NB4 (cell line): ENCODE measurements around the gene TSPO2.

Experiments used
- DNase-seq: peaks from one replicate; pipeline ENCODE4 v3.0.0; 2010; ENCODE audit warnings: low read depth
- H3K4me3 ChIP-seq: one replicate; pipeline ENCODE4 v1.5.1; 2011; ENCODE audit warnings: mild to moderate bottlenecking, low read depth, low read length, moderate library complexity
- CTCF ChIP-seq: IDR thresholded peaks from one replicate; pipeline ENCODE4 v1.5.1; 2012; ENCODE audit warnings: low read depth, low read length
- MAX ChIP-seq: IDR thresholded peaks from 2 replicates; pipeline ENCODE4 v1.6.1; 2011; ENCODE audit warnings: low read depth, low read length
- MYC ChIP-seq: IDR thresholded peaks from 2 replicates; pipeline ENCODE4 v1.6.1; 2011; ENCODE audit warnings: low read depth, low read length
- POLR2A ChIP-seq: IDR thresholded peaks from 2 replicates; pipeline ENCODE4 v1.6.1; 2011; ENCODE audit warnings: mild to moderate bottlenecking; ENCODE audit not compliant: insufficient read length; ENCODE audit errors: extremely low read depth

TSPO2 gene

GRCh38 chr6:41032830-41033229, 9.4 kb upstream of the TSPO2 start:
- H3K4me3 ChIP-seq: no peak overlapping the region
- TF ChIP-seq POLR2A: no peak
- no peak for TF ChIP-seq MAX
- no peak for TF ChIP-seq MYC
- TF ChIP-seq CTCF: no peak
- DNase-seq: no peak

- TF ChIP-seq MAX (no peak), MYC (no peak), CTCF (no peak)
- no peak overlapping the region for H3K4me3 ChIP-seq
- no peak for DNase-seq
These were observed 8.5 kb upstream of the TSPO2 start for GRCh38 chr6:41033776-41034175.

GRCh38 chr6:41036186-41036585, 6.1 kb upstream of the TSPO2 start:
- no peak for TF ChIP-seq CTCF
- no peak for TF ChIP-seq MYC
- no peak for TF ChIP-seq POLR2A
- no peak for TF ChIP-seq MAX
- DNase-seq: no peak
- no peak overlapping the region for H3K4me3 ChIP-seq

GRCh38 chr6:41036601-41037000, 5.7 kb upstream of the TSPO2 start:
- no peak for DNase-seq
- H3K4me3 ChIP-seq: no peak overlapping the region
- no peak for TF ChIP-seq MAX
- no peak for TF ChIP-seq CTCF
- TF ChIP-seq MYC: no peak
- no peak for TF ChIP-seq POLR2A

GRCh38 chr6:41037107-41037900, 5.0 kb upstream of the TSPO2 start:
- no peak for DNase-seq
- H3K4me3 ChIP-seq: no peak overlapping the region
- TF ChIP-seq MAX: no peak

- no peak for DNase-seq
- no peak overlapping the region for H3K4me3 ChIP-seq
- TF ChIP-seq CTCF: no peak
- TF ChIP-seq MYC: no peak
- TF ChIP-seq POLR2A: no peak
- TF ChIP-seq MAX: no peak
These were observed 4.1 kb upstream of the TSPO2 start for GRCh38 chr6:41038205-41038604.
